Measurements from ENCODE around the gene NAA30. TPM values are rescaled to one million over a fixed set of nuclear protein-coding genes. Genes with fewer than 3 reads are reported as not detected.
A peak's percentile ranks its signal among the peaks of the same experiment; 100 is the strongest.

Gene NAA30
- total RNA-seq (2021) (16.9 to 18.5 TPM (median 17.8 TPM) in 3 replicates), Bru-seq, nascent RNA (percentile 92 among the genes with signal in this experiment)
- long read RNA-seq, experiment 1, full-length matches to known transcripts: 134 of 172 reads
- long read RNA-seq, experiment 1, partial matches to known transcripts: 31 of 172 reads
- long read RNA-seq, experiment 1, other reads (novel, unspliced or antisense): 7 of 172 reads
- long read RNA-seq, experiment 2, full-length matches to known transcripts: 6 of 35 reads
- long read RNA-seq, experiment 2, partial matches to known transcripts: 1 of 35 reads
- long read RNA-seq, experiment 2, other reads (novel, unspliced or antisense): 28 of 35 reads
- long read RNA-seq, experiment 3, partial matches to known transcripts: 0 of 3 reads
- long read RNA-seq, experiment 3, other reads (novel, unspliced or antisense): 0 of 3 reads

DNA sequence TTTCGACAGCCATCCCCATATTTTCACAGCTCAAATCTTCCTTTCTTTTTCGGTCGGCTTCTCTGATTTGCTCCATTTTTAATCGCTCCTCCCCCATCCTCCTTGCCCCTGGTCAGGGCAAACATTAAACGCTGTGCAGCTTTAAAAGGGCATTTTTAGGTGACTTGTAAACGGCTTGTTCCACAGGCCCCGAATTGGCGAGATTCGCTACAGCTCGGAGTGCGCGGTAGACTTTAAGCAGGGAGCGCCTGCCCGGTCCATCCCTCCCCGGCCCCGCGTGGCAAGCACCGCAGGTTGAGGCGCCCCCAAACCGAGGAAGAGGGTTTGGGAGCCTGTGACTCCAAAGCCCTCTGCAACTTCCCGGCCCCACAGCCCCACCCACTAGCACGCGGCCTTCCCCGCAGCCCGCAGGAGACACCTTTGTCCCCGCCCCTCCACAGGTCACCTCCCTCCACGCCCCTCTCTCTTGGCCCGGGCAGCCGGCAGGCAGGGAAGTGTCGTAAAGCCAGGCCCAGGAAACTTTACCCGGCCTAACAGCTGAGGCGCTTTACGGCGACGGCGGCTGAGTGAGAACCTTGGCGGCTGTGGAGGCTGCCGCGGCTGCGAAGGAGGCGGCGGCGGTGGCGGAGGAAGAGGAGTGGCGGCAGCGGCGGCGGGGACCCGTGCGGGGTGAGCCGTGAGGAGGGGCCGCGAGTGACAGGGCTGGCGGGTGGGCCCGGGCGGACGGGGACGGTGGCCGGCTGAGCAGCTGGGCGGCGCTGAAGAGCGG is at the start of gene NAA30:
Gene NAA30 (plus strand): TSS at position 550 of the 769 bp plus-strand sequence. CDS start 372 bp downstream, outside the sequence.
- POLR2A ChIA-PET: no interaction called here
- Mint-ChIP-seq H3K9me3 (no peaks in the 10 kb centered on the region), H3K27ac (peak within 1 kb of the TSS; percentile 94), H3K27me3 (ENCODE audit: low read depth) (peaks cover 11% of the 10 kb centered on the region), H3K4me1 (peaks cover 33% of the 10 kb centered on the region), H3K36me3 (no peaks in the 10 kb centered on the region; the same call in 1 of the 2 replicates), H3K4me3 (peak within 1 kb of the TSS; percentile 95)
- CTCF ChIA-PET: interaction anchor here (0.5 to 1.2 kb wide), 7 partner anchors 26 to 572 kb away, joined by 3 read pairs; no protein-coding TSS in a partner anchor
- ATAC-seq: peak; percentile 85
- DNase-seq (ENCODE audit: low spot score): peak; percentile 93
- TF ChIP-seq NR3C1 (CRISPR knock-in tag; conservative IDR thresholded peaks at IDR 0.05; ENCODE audit: low read depth): no peak
- TF ChIP-seq, protein P1, sequence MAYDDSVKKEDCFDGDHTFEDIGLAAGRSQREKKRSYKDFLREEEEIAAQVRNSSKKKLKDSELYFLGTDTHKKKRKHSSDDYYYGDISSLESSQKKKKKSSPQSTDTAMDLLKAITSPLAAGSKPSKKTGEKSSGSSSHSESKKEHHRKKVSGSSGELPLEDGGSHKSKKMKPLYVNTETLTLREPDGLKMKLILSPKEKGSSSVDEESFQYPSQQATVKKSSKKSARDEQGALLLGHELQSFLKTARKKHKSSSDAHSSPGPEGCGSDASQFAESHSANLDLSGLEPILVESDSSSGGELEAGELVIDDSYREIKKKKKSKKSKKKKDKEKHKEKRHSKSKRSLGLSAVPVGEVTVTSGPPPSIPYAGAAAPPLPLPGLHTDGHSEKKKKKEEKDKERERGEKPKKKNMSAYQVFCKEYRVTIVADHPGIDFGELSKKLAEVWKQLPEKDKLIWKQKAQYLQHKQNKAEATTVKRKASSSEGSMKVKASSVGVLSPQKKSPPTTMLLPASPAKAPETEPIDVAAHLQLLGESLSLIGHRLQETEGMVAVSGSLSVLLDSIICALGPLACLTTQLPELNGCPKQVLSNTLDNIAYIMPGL (CRISPR knock-in tag; IDR thresholded peaks at IDR 0.05): 0 out of 2 replicates have a peak, but pooled peaks have one; percentile 78
- no peak for TF ChIP-seq TCF7 (CRISPR knock-in tag; IDR thresholded peaks at IDR 0.05; ENCODE audit: low read depth)
- TF ChIP-seq, protein P2, sequence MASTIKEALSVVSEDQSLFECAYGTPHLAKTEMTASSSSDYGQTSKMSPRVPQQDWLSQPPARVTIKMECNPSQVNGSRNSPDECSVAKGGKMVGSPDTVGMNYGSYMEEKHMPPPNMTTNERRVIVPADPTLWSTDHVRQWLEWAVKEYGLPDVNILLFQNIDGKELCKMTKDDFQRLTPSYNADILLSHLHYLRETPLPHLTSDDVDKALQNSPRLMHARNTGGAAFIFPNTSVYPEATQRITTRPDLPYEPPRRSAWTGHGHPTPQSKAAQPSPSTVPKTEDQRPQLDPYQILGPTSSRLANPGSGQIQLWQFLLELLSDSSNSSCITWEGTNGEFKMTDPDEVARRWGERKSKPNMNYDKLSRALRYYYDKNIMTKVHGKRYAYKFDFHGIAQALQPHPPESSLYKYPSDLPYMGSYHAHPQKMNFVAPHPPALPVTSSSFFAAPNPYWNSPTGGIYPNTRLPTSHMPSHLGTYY (CRISPR knock-in tag; IDR thresholded peaks at IDR 0.05): no peak
- TF ChIP-seq, protein P3, sequence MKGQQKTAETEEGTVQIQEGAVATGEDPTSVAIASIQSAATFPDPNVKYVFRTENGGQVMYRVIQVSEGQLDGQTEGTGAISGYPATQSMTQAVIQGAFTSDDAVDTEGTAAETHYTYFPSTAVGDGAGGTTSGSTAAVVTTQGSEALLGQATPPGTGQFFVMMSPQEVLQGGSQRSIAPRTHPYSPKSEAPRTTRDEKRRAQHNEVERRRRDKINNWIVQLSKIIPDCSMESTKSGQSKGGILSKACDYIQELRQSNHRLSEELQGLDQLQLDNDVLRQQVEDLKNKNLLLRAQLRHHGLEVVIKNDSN (CRISPR knock-in tag; IDR thresholded peaks at IDR 0.05): peak; percentile 34; the same call in 1 of the 2 replicates
- TF ChIP-seq SP1 (CRISPR knock-in tag; conservative IDR thresholded peaks at IDR 0.05): peak; percentile 72
- peak; percentile 72; the same call in 1 of the 2 replicates for TF ChIP-seq MYBL2 (CRISPR knock-in tag; IDR thresholded peaks at IDR 0.05)
- TF ChIP-seq NFATC4 (CRISPR knock-in tag; IDR thresholded peaks at IDR 0.05): no peak
- 0 out of 2 replicates have a peak, but pooled peaks have one; percentile 30 for TF ChIP-seq ZNF232 (CRISPR knock-in tag; IDR thresholded peaks at IDR 0.05)
- TF ChIP-seq ZNF423 (CRISPR knock-in tag; IDR thresholded peaks at IDR 0.05): no peak
- 0 out of 2 replicates have a peak, but pooled peaks have one; percentile 64 for TF ChIP-seq KAT7 (CRISPR knock-in tag; IDR thresholded peaks at IDR 0.05; ENCODE audit: borderline replicate concordance)
- TF ChIP-seq ZNF671 (CRISPR knock-in tag; IDR thresholded peaks at IDR 0.05): no peak
- TF ChIP-seq ZNF317 (CRISPR knock-in tag; IDR thresholded peaks at IDR 0.05; ENCODE audit: borderline replicate concordance, low read depth): no peak
- TF ChIP-seq, protein P4, sequence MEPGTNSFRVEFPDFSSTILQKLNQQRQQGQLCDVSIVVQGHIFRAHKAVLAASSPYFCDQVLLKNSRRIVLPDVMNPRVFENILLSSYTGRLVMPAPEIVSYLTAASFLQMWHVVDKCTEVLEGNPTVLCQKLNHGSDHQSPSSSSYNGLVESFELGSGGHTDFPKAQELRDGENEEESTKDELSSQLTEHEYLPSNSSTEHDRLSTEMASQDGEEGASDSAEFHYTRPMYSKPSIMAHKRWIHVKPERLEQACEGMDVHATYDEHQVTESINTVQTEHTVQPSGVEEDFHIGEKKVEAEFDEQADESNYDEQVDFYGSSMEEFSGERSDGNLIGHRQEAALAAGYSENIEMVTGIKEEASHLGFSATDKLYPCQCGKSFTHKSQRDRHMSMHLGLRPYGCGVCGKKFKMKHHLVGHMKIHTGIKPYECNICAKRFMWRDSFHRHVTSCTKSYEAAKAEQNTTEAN (CRISPR knock-in tag; IDR thresholded peaks at IDR 0.05): 0 out of 2 replicates have a peak, but pooled peaks have one; percentile 70
- peak; percentile 25; the same call in 1 of the 2 replicates for TF ChIP-seq TEAD1 (CRISPR knock-in tag; IDR thresholded peaks at IDR 0.05)
- 0 out of 2 replicates have a peak, but pooled peaks have one; percentile 5 for TF ChIP-seq GABPB1 (CRISPR knock-in tag; IDR thresholded peaks at IDR 0.05)
- TF ChIP-seq NFYB (CRISPR knock-in tag; conservative IDR thresholded peaks at IDR 0.05; ENCODE audit: low read depth): no peak
- TF ChIP-seq HMGA2 (CRISPR knock-in tag; IDR thresholded peaks at IDR 0.05): no peak
- TF ChIP-seq ZNF138 (CRISPR knock-in tag; conservative IDR thresholded peaks at IDR 0.05): no peak
- TF ChIP-seq CREM (CRISPR knock-in tag; IDR thresholded peaks at IDR 0.05): no peak
- no peak for TF ChIP-seq ZNF416 (CRISPR knock-in tag; IDR thresholded peaks at IDR 0.05)
- TF ChIP-seq EMX1 (CRISPR knock-in tag; IDR thresholded peaks at IDR 0.05): no peak
- 0 out of 2 replicates have a peak, but pooled peaks have one; percentile 57 for TF ChIP-seq FOXP1 (CRISPR knock-in tag; IDR thresholded peaks at IDR 0.05; ENCODE audit: borderline replicate concordance)
- 0 out of 2 replicates have a peak, but pooled peaks have one; percentile 43 for TF ChIP-seq NFE2L1 (CRISPR knock-in tag; IDR thresholded peaks at IDR 0.05)
- TF ChIP-seq, protein P5, sequence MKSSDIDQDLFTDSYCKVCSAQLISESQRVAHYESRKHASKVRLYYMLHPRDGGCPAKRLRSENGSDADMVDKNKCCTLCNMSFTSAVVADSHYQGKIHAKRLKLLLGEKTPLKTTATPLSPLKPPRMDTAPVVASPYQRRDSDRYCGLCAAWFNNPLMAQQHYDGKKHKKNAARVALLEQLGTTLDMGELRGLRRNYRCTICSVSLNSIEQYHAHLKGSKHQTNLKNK (CRISPR knock-in tag; IDR thresholded peaks at IDR 0.05): no peak
- TF ChIP-seq, protein P6, sequence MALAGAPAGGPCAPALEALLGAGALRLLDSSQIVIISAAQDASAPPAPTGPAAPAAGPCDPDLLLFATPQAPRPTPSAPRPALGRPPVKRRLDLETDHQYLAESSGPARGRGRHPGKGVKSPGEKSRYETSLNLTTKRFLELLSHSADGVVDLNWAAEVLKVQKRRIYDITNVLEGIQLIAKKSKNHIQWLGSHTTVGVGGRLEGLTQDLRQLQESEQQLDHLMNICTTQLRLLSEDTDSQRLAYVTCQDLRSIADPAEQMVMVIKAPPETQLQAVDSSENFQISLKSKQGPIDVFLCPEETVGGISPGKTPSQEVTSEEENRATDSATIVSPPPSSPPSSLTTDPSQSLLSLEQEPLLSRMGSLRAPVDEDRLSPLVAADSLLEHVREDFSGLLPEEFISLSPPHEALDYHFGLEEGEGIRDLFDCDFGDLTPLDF (CRISPR knock-in tag; IDR thresholded peaks at IDR 0.05): no peak
- no peak for TF ChIP-seq SMAD3 (CRISPR knock-in tag; IDR thresholded peaks at IDR 0.05; ENCODE audit: borderline replicate concordance)
- peak; percentile 75; the same call in 1 of the 2 replicates for TF ChIP-seq ZBTB21 (CRISPR knock-in tag; IDR thresholded peaks at IDR 0.05; ENCODE audit: borderline replicate concordance)
- TF ChIP-seq, protein P7, sequence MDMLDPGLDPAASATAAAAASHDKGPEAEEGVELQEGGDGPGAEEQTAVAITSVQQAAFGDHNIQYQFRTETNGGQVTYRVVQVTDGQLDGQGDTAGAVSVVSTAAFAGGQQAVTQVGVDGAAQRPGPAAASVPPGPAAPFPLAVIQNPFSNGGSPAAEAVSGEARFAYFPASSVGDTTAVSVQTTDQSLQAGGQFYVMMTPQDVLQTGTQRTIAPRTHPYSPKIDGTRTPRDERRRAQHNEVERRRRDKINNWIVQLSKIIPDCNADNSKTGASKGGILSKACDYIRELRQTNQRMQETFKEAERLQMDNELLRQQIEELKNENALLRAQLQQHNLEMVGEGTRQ (CRISPR knock-in tag; IDR thresholded peaks at IDR 0.05): peak; percentile 12
